HepG2 (cell line): ENCODE measurements around the gene CISH. TPM values are rescaled to one million over a fixed set of nuclear protein-coding genes. Genes with fewer than 3 reads are reported as not detected.

Experiments
- CAMTA2 ChIP-seq: sonication (generic); formaldehyde crosslinking; IDR thresholded peaks from 2 replicates; pipeline ENCODE4 v1.4.0; 2020; ENCODE audit warnings: mild to moderate bottlenecking, missing genetic modification reagents, borderline replicate concordance
- CEBPZ ChIP-seq: IDR thresholded peaks from 2 replicates; pipeline ENCODE4 v1.6.1; 2012; ENCODE audit warnings: low read length, improper control_type of control experiment
- CSRNP2 ChIP-seq: sonication (generic); formaldehyde crosslinking; conservative IDR thresholded peaks from 2 replicates; pipeline ENCODE4 v1.8.0; 2022; ENCODE audit warnings: low read depth, missing genetic modification reagents
- HHEX ChIP-seq: IDR thresholded peaks from 2 replicates; pipeline ENCODE4 v1.6.1; 2016; ENCODE audit warnings: control low read depth
- KAT2B ChIP-seq: fragments of 150-350 bp; IDR thresholded peaks from 2 replicates; pipeline ENCODE4 v1.6.1; 2014; ENCODE audit warnings: low read depth, low read length, borderline replicate concordance
- MTF2 ChIP-seq: sonication (generic); formaldehyde crosslinking; IDR thresholded peaks from 2 replicates; pipeline ENCODE4 v1.5.0; 2020; ENCODE audit warnings: missing genetic modification reagents, borderline replicate concordance
- PAWR ChIP-seq: sonication (generic); formaldehyde crosslinking; IDR thresholded peaks from 2 replicates; pipeline ENCODE4 v1.4.0; 2020; ENCODE audit warnings: missing genetic modification reagents, mild to moderate bottlenecking, borderline replicate concordance
- PHF8 ChIP-seq: sonication (generic); formaldehyde crosslinking; IDR thresholded peaks from 2 replicates; pipeline ENCODE4 v1.5.0; 2020; ENCODE audit warnings: missing genetic modification reagents
- PITX1 ChIP-seq: sonication (generic); formaldehyde crosslinking; IDR thresholded peaks from 2 replicates; pipeline ENCODE4 v1.5.1; 2020; ENCODE audit warnings: mild to moderate bottlenecking, missing genetic modification reagents
- POLR2AphosphoS2 ChIP-seq: IDR thresholded peaks from 2 replicates; pipeline ENCODE4 v1.6.1; 2011; ENCODE audit warnings: low read depth, low read length, improper control_type of control experiment
- RFX1 ChIP-seq: fragments of 450-650 bp; IDR thresholded peaks from 2 replicates; pipeline ENCODE4 v1.6.1; 2017
- STAG1 ChIP-seq: sonication (generic); formaldehyde crosslinking; IDR thresholded peaks from 2 replicates; pipeline ENCODE4 v1.4.0; 2020; ENCODE audit warnings: missing genetic modification reagents
- ZBTB3 ChIP-seq: sonication (generic); formaldehyde crosslinking; IDR thresholded peaks from 2 replicates; pipeline ENCODE4 v1.4.0; 2020; ENCODE audit warnings: low read depth, mild to moderate bottlenecking, moderate library complexity, missing genetic modification reagents, borderline replicate concordance
- ZBTB39 ChIP-seq: sonication (generic); formaldehyde crosslinking; IDR thresholded peaks from 2 replicates; pipeline ENCODE4 v1.5.0; 2020; ENCODE audit warnings: missing genetic modification reagents
- ZFY ChIP-seq: sonication (generic); formaldehyde crosslinking; IDR thresholded peaks from 2 replicates; pipeline ENCODE4 v1.4.0; 2020; ENCODE audit warnings: missing genetic modification reagents
- ZKSCAN8 ChIP-seq: IDR thresholded peaks from 2 replicates; pipeline ENCODE4 v1.6.1; 2016; ENCODE audit warnings: borderline replicate concordance, missing genetic modification reagents, missing compliant biosample characterization
- ZNF576 ChIP-seq: sonication (generic); formaldehyde crosslinking; IDR thresholded peaks from 2 replicates; pipeline ENCODE4 v1.4.0; 2020; ENCODE audit warnings: mild to moderate bottlenecking, missing genetic modification reagents
- ZNF761 ChIP-seq: sonication (generic); formaldehyde crosslinking; conservative IDR thresholded peaks from 2 replicates; pipeline ENCODE4 v1.4.0; 2020; ENCODE audit warnings: mild to moderate bottlenecking, missing genetic modification reagents
- ZNF816 ChIP-seq: sonication (generic); formaldehyde crosslinking; IDR thresholded peaks from 2 replicates; pipeline ENCODE4 v1.8.0; 2022; ENCODE audit warnings: missing genetic modification reagents, mild to moderate bottlenecking, borderline replicate concordance
- ZSCAN31 ChIP-seq: sonication (generic); formaldehyde crosslinking; IDR thresholded peaks from 2 replicates; pipeline ENCODE4 v1.5.0; 2020; ENCODE audit warnings: low read depth, mild to moderate bottlenecking, missing genetic modification reagents
- polyA plus RNA-seq, 8 experiments: library from polyadenylated mRNA; depleted of rRNA in 3 of 8; stranded (reverse) in 7 of 8; unstranded in 1 of 8; fragments of >200 nt; fragmentation: Illumina TruSeq in 4 of 8; extraction: Trizol in 4 of 8; gene quantifications; 2 replicates each; pipeline versions ENCODE4 v1.2.1 to v1.2.3, GENCODE V29; 2011 to 2016; ENCODE audit warnings: low read depth in 4 of 8, missing spikeins in 1 of 8, mixed read lengths in 1 of 8; ENCODE audit not compliant: insufficient read depth in 1 of 8
- total RNA-seq, 5 experiments: library from RNA; depleted of rRNA; stranded (reverse); fragments of >200 nt; fragmentation: Illumina TruSeq; extraction: Trizol; gene quantifications; 2 replicates each; pipeline ENCODE4 v1.2.3, GENCODE V29; 2016; ENCODE audit warnings: low read depth in 1 of 5

CISH gene
- total and polyA plus RNA-seq, 2 of the 13 experiments (the other 11 are each of a cell fraction or from before 2014, with no cell fraction given) = 0.91 to 1.5 TPM

- 0 out of 2 replicates have a peak, but pooled peaks have one; percentile 56 for TF ChIP-seq CAMTA2 (CRISPR knock-in tag)
- TF ChIP-seq KAT2B = no peak
- no peak for TF ChIP-seq RFX1
- peak; percentile 60 for TF ChIP-seq ZSCAN31 (CRISPR knock-in tag)
- TF ChIP-seq PITX1 (CRISPR knock-in tag) = peak; percentile 80; the same call in 1 of the 2 replicates
- no peak for TF ChIP-seq CSRNP2
- TF ChIP-seq STAG1 = peak; percentile 8; the same call in 1 of the 2 replicates
- TF ChIP-seq MTF2 = no peak
- TF ChIP-seq HHEX (CRISPR knock-in tag) = no peak
- no peak for TF ChIP-seq ZNF816
- TF ChIP-seq PHF8 = 0 out of 2 replicates have a peak, but pooled peaks have one; percentile 31
- no peak for TF ChIP-seq ZBTB39 (CRISPR knock-in tag)
- peak; percentile 78; the same call in 1 of the 2 replicates for TF ChIP-seq ZNF761 (CRISPR knock-in tag)
- TF ChIP-seq CEBPZ = no peak
- TF ChIP-seq ZBTB3 = no peak
- TF ChIP-seq PAWR = no peak
- TF ChIP-seq ZNF576 (CRISPR knock-in tag) = 0 out of 2 replicates have a peak, but pooled peaks have one; percentile 30
- TF ChIP-seq ZFY (CRISPR knock-in tag) = peak; percentile 80
- no peak for TF ChIP-seq POLR2AphosphoS2
- no peak for TF ChIP-seq ZKSCAN8 (CRISPR knock-in tag)
Observed at GRCh38 chr3:50587806-50588758, 23.5 kb downstream of the CISH start (continued).
